Testis (tissue), 2 donors: Measurements from ENCODE around the gene SMTNL2.

Experiments
- POLR2A ChIP-seq: fragments of 450-650 bp; IDR thresholded peaks from one replicate; pipeline ENCODE4 v1.6.1; 2017; ENCODE audit warnings: antibody characterized with exemption, mild to moderate bottlenecking, moderate library complexity
- TF ChIP-seq, protein P1 (sequence below), 3 experiments: fragments of 450-650 bp in 2 of 3; fragments of 200-600 bp in 1 of 3; sonication (generic) in 1 of 3; IDR thresholded peaks; one replicate each; pipeline ENCODE4 v1.5.1; 2016 to 2019; ENCODE audit warnings: antibody characterized with exemption in 3 of 3, mild to moderate bottlenecking in 2 of 3, moderate library complexity in 1 of 3

DNA sequence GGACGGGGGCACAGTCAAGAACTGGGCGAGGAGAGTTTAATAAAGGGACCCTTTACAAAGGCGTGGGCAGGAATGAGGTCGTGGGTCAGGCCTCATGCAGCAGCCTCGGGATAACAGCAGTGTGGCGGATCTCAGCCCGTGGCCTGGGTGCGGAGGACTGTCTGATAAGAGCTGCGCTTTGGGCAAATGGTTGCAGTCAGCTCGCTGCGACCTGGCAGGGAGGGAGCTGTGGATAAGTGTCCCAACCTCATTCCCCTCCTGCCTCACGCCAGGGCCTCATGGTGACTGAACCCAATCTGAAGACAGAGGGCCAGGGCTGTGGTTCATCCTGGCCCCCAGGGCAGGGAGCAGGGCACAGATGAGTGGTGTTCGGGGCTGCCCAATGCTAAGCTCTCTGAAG, 13.6 kb downstream of the SMTNL2 start:
- TF ChIP-seq POLR2A: no peak
- TF ChIP-seq, protein P1, sequence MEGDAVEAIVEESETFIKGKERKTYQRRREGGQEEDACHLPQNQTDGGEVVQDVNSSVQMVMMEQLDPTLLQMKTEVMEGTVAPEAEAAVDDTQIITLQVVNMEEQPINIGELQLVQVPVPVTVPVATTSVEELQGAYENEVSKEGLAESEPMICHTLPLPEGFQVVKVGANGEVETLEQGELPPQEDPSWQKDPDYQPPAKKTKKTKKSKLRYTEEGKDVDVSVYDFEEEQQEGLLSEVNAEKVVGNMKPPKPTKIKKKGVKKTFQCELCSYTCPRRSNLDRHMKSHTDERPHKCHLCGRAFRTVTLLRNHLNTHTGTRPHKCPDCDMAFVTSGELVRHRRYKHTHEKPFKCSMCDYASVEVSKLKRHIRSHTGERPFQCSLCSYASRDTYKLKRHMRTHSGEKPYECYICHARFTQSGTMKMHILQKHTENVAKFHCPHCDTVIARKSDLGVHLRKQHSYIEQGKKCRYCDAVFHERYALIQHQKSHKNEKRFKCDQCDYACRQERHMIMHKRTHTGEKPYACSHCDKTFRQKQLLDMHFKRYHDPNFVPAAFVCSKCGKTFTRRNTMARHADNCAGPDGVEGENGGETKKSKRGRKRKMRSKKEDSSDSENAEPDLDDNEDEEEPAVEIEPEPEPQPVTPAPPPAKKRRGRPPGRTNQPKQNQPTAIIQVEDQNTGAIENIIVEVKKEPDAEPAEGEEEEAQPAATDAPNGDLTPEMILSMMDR (IDR thresholded peaks at IDR 0.05): no peak
